ENCODE data around the gene RFC3.

DNA sequence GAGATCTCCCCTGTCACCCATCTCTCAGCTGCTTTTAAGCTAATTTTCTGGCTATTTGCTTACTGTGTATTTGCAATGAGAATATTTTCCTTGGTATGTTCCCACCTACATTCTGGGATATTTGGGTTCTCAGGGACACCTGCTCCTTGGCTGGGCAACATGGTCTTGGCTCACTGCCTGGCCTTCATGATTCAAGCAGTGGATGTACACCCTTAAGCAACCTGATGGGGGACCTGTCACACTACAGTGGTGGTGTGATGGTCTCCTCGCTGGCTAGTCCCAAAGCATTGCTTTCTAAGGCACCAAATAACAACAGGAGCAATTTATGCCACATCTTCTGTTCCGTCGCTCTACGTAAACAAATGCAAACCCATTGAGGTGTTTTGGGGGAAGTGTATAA lies 35.3 kb upstream of the RFC3 start:
- TF ChIP-seq CTCF (conservative IDR thresholded peaks at IDR 0.05): no peak
- TF ChIP-seq EZH2 (IDR thresholded peaks at IDR 0.05; ENCODE audit: low read depth): no peak

Data from PC-9 (cell line).